Psoas muscle (tissue), 8 donors: ENCODE results near the gene ZNF521. TPM values are rescaled to one million over a fixed set of nuclear protein-coding genes. Genes with fewer than 3 reads are reported as not detected.

Experiments
- ATAC-seq, 4 donors: fragments of 200-7000 bp; cut with Tn5 transposase; one replicate each; pipeline ENCODE4 v1.9.1; 2020; ENCODE audit warnings: moderate library complexity in 3 of 4, mild to moderate bottlenecking in 2 of 4
- DNase-seq, 2 donors: peaks; one replicate each; pipeline ENCODE4 v3.0.0-alpha.2; 2020
- H3K27ac ChIP-seq: fragments of 200-600 bp; one replicate; pipeline ENCODE4 v1.8.0; 2022
- H3K27me3 ChIP-seq, 3 donors: fragments of 200-600 bp in 1 of 3; one replicate each; pipeline versions ENCODE4 v1.6.1 to v1.8.0; 2013 to 2022; ENCODE audit warnings: low read length in 2 of 3, mild to moderate bottlenecking in 2 of 3, moderate library complexity in 1 of 3; ENCODE audit not compliant: insufficient read depth in 3 of 3
- H3K36me3 ChIP-seq, 2 donors: fragments of 200-600 bp in 1 of 2; one replicate each; pipeline versions ENCODE4 v1.6.1 to v1.8.0; 2013 to 2022; ENCODE audit warnings: low read depth in 1 of 2, mild to moderate bottlenecking in 1 of 2, moderate library complexity in 1 of 2; ENCODE audit not compliant: insufficient read depth in 1 of 2
- H3K4me1 ChIP-seq: fragments of 200-600 bp; one replicate; pipeline ENCODE4 v1.8.0; 2022
- H3K4me3 ChIP-seq: fragments of 200-600 bp; one replicate; pipeline ENCODE4 v1.8.0; 2022; ENCODE audit warnings: mild to moderate bottlenecking
- H3K9me3 ChIP-seq: fragments of 200-600 bp; one replicate; pipeline ENCODE4 v1.8.0; 2022
- CTCF ChIP-seq: fragments of 200-600 bp; IDR thresholded peaks from one replicate; pipeline ENCODE4 v1.8.0; 2022; ENCODE audit warnings: antibody characterized with exemption
- WGBS, 3 donors: extraction: QIAGEN DNeasy Blood & Tissue Kit; methylation state at CpG; one replicate each; pipeline versions ENCODE4 v1.1.6 to v1.1.7; 2013; 5-methylcytosine and 5-hydroxymethylcytosine counted together
- intact Hi-C, 2 donors: fragments of 100-400 bp; cut with DNase I; formaldehyde crosslinking; loops; one replicate each; pipeline versions ENCODE4 v1.11.0 to v1.14.2; 2022
- polyA plus RNA-seq, 3 donors: library from polyadenylated mRNA; stranded (reverse); fragments of 200-250 nt; gene quantifications; one replicate each; pipeline ENCODE4 v1.2.3, GENCODE V29; 2013
- total RNA-seq, 4 donors: library from RNA; stranded (reverse); fragmentation: NEBNext Ultra II Directional in 2 of 4; extraction: Animal tissue kit (Norgen Biotek cat#: 25700) in 2 of 4; gene quantifications; one replicate each; pipeline versions ENCODE4 v1.2.1 to v1.2.4, GENCODE V29; 2021 to 2023
- donor health status: healthy with polysubstance abuse.
- donor health status: DM: no; HTN: no; CAD: no; lungs with moderate emphysema.
- donor health status: Bipolar disorder and iron deficiency.
- donor health status: healthy.
- donor health status: DM: yes; HTN: yes; CAD: no.
- donor health status: DM: no; HTN: no; CAD: no.
- donor health status: DM: no; HTN: no; CAD: no.
- donor health status: DM: yes; HTN: yes; CAD: no.

ZNF521 gene
- total and polyA plus RNA-seq, 7 donors: 1.8 to 13.2 (median 4.2) TPM

GRCh38 chr18:25248755-25249154 is 103.2 kb downstream of the ZNF521 start:
- H3K27ac ChIP-seq: no peak overlapping the region
- no peaks in the 10 kb centered on the region for H3K27me3 ChIP-seq
- no peak for TF ChIP-seq CTCF
- DNase-seq: no peak
- WGBS, 3 donors: 96 to 99% (median 97%) methylated on average over 2 of the region's 2 CpGs
- H3K9me3 ChIP-seq: no peaks in the 10 kb centered on the region
- H3K4me1 ChIP-seq: no peaks in the 10 kb centered on the region
- no peak overlapping the region for H3K4me3 ChIP-seq
- no peak for ATAC-seq
- H3K36me3 ChIP-seq: no peaks in the 10 kb centered on the region
- intact Hi-C loops: no loop called here

- no peak for DNase-seq
- H3K27me3 ChIP-seq: no peaks in the 10 kb centered on the region
- no peak overlapping the region for H3K4me3 ChIP-seq
- H3K4me1 ChIP-seq: no peaks in the 10 kb centered on the region
- no peaks in the 10 kb centered on the region for H3K36me3 ChIP-seq
- no peaks in the 10 kb centered on the region for H3K9me3 ChIP-seq
- TF ChIP-seq CTCF: no peak
- intact Hi-C loops: no loop called here
- no peak for ATAC-seq
- no peak overlapping the region for H3K27ac ChIP-seq
Measured at GRCh38 chr18:25247725-25248124, 104.2 kb downstream of the ZNF521 start.

- TF ChIP-seq CTCF: no peak
- DNase-seq (no peak), ATAC-seq (no peak)
- WGBS, 3 donors: 91 to 96% (median 93%) methylated on average over 4 of the region's 4 CpGs
- Histone ChIP-seq H3K36me3 (no peaks in the 10 kb centered on the region), H3K27me3 (no peaks in the 10 kb centered on the region), H3K27ac (no peak overlapping the region), H3K4me1 (no peaks in the 10 kb centered on the region), H3K4me3 (no peak overlapping the region), H3K9me3 (no peaks in the 10 kb centered on the region)
- intact Hi-C loops: no loop called here
Measured at GRCh38 chr18:25244924-25245698, 106.9 kb downstream of the ZNF521 start.

DNA sequence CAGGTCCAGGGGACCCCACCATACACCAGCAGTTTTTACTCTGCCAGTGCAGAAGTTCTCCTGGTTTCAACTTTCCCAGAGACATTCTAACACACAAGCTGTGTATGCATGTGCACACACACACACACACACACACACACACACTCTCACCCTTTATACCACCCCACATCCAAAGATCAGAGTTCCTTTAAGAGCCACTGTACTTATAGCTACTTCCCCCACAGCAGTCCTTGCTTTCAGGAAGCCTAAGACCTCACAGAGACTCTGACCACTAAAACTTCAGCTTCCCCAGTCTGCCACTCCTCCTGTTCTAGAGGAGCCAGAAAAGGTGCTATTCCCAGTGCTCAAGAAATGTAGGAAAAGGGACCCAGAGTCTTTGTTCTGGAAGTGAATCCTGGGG is 107.8 kb downstream of the ZNF521 start:
- no peaks in the 10 kb centered on the region for H3K27me3 ChIP-seq
- no peak for ATAC-seq
- intact Hi-C loops: no loop called here

More for the DNA sequence above, 107.8 kb downstream of the ZNF521 start:
- no peak overlapping the region for H3K4me3 ChIP-seq
- no peaks in the 10 kb centered on the region for H3K4me1 ChIP-seq
- no peaks in the 10 kb centered on the region for H3K9me3 ChIP-seq
- no peak for DNase-seq
- no peak for TF ChIP-seq CTCF
- H3K27ac ChIP-seq: no peak overlapping the region
- H3K36me3 ChIP-seq: no peaks in the 10 kb centered on the region
